BLaER1 (cell line): ENCODE results near the gene CCDC144A.
"Not testable (repeated sequence)": the region's sequence is repeated elsewhere in the genome, so short reads cannot be mapped to it uniquely, and the experiment has no call there.

Experiments used
- H3K27ac ChIP-seq: shearing (Covaris generic); formaldehyde crosslinking; 2 replicates; pipeline ENCODE4 v1.8.1; 2022
- H3K27me3 ChIP-seq: shearing (Covaris generic); formaldehyde crosslinking; 2 replicates; pipeline ENCODE4 v1.8.1; 2022
- H3K36me3 ChIP-seq: shearing (Covaris generic); formaldehyde crosslinking; 2 replicates; pipeline ENCODE4 v1.8.1; 2022
- H3K4me1 ChIP-seq: shearing (Covaris generic); formaldehyde crosslinking; 2 replicates; pipeline ENCODE4 v1.8.1; 2022
- H3K4me2 ChIP-seq: shearing (Covaris generic); formaldehyde crosslinking; 2 replicates; pipeline ENCODE4 v1.8.1; 2022
- H3K4me3 ChIP-seq: shearing (Covaris generic); formaldehyde crosslinking; 2 replicates; pipeline ENCODE4 v1.8.1; 2022
- H3K9ac ChIP-seq: shearing (Covaris generic); formaldehyde crosslinking; 2 replicates; pipeline ENCODE4 v1.8.1; 2022
- H3K9me3 ChIP-seq: shearing (Covaris generic); formaldehyde crosslinking; 2 replicates; pipeline ENCODE4 v1.8.1; 2022
- H4K20me1 ChIP-seq: shearing (Covaris generic); formaldehyde crosslinking; 2 replicates; pipeline ENCODE4 v1.8.1; 2022
- Cebpa-rat ChIP-seq: shearing (Covaris generic); IDR thresholded peaks from 2 replicates; pipeline ENCODE4 v1.8.1; 2022

The CCDC144A gene

GRCh38 chr17:16676676-16677268 is 13.3 kb upstream of the CCDC144A start:
- H3K9me3 ChIP-seq: no peaks in the 10 kb centered on the region
- no peaks in the 10 kb centered on the region for H3K36me3 ChIP-seq
- H3K27me3 ChIP-seq: no peaks in the 10 kb centered on the region
- TF ChIP-seq Cebpa-rat: no peak
- no peak overlapping the region for H3K4me3 ChIP-seq
- no peaks in the 10 kb centered on the region for H3K4me1 ChIP-seq
- no peak overlapping the region for H3K9ac ChIP-seq
- H3K4me2 ChIP-seq: no peak overlapping the region
- H4K20me1 ChIP-seq: no peaks in the 10 kb centered on the region
- no peak overlapping the region for H3K27ac ChIP-seq

- H3K4me2 ChIP-seq: peak overlapping the region; percentile 55
- H3K4me1 ChIP-seq: not testable (repeated sequence)
Observed at GRCh38 chr17:16683290-16684138, 6.5 kb upstream of the CCDC144A start.

GRCh38 chr17:16686019-16686418 is 4.0 kb upstream of the CCDC144A start:
- Histone ChIP-seq H3K27me3 (peaks cover 16% of the 10 kb centered on the region), H3K9me3 (peaks cover 14% of the 10 kb centered on the region; the same call in 1 of the 2 replicates)
- not testable (repeated sequence) for H3K4me2 ChIP-seq, H3K9ac ChIP-seq, H3K4me3 ChIP-seq, H3K27ac ChIP-seq, H3K4me1 ChIP-seq, H4K20me1 ChIP-seq, H3K36me3 ChIP-seq

More at GRCh38 chr17:16683290-16684138, 6.5 kb upstream of the CCDC144A start:
- H3K36me3 ChIP-seq, H4K20me1 ChIP-seq, H3K9me3 ChIP-seq, H3K27ac ChIP-seq, H3K4me3 ChIP-seq, H3K9ac ChIP-seq: not testable (repeated sequence)
- peaks cover 16% of the 10 kb centered on the region for H3K27me3 ChIP-seq

DNA sequence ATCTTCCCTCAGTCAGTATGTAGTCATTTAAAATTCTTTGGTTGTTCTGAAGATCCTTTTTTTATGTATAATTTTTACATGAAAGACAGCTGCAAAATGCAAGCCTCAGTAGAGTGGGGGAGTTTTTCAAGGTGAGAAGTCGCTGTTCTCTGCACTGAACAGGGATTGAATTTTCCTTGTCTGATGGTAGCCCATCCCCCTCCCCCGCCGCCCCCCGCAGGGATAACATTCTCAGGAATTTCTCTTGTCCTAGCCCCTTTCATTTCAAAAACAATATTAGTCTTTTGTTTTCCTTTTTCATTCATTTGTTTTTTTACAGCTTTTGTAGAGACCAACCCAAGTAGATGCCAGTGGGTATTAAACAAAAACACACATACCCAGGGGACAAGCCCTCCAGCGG is 2.9 kb upstream of the CCDC144A start:
- not testable (repeated sequence) for H3K9ac ChIP-seq, H3K36me3 ChIP-seq, H3K4me2 ChIP-seq, H3K27ac ChIP-seq, H3K4me3 ChIP-seq, H3K4me1 ChIP-seq, H4K20me1 ChIP-seq
- peaks cover 16% of the 10 kb centered on the region for H3K27me3 ChIP-seq
- peaks cover 14% of the 10 kb centered on the region; the same call in 1 of the 2 replicates for H3K9me3 ChIP-seq

- not testable (repeated sequence) for H3K4me2 ChIP-seq, H3K9ac ChIP-seq, H3K27me3 ChIP-seq, H3K36me3 ChIP-seq, H4K20me1 ChIP-seq, H3K27ac ChIP-seq, H3K4me1 ChIP-seq, H3K4me3 ChIP-seq
- peaks cover 14% of the 10 kb centered on the region; the same call in 1 of the 2 replicates for H3K9me3 ChIP-seq
Observed at GRCh38 chr17:16690447-16690846, 406 bp downstream of the CCDC144A start.

DNA sequence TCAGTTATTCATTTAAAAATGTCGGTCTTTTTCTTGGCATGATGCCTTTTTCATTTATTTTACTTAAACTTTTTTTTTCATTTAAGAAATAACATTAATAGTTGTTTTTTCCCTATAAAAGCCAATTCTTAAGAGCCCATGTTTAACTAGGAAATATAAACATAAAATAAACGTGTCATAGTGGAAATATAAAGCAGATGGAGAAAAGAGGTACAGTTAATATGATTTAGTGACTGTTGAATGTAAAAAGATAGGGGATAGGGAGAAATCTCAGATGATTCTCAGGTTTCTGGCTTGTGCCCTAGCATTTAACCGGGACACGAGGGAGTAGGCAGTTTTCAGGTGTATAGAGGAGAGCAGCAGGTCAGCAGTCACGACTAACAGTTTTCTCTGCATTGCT is 7.6 kb downstream of the CCDC144A start:
- H4K20me1 ChIP-seq, H3K36me3 ChIP-seq, H3K9ac ChIP-seq, H3K27ac ChIP-seq, H3K4me3 ChIP-seq, H3K9me3 ChIP-seq, H3K4me2 ChIP-seq, H3K27me3 ChIP-seq: not testable (repeated sequence)
- H3K4me1 ChIP-seq: 0 out of 2 replicates have a peak, but pooled peaks cover 13% of the 10 kb centered on the region

GRCh38 chr17:16745492-16746203 is 55.6 kb downstream of the CCDC144A start:
- H3K27me3 ChIP-seq: peaks cover 22% of the 10 kb centered on the region
- not testable (repeated sequence) for H3K9ac ChIP-seq, H3K27ac ChIP-seq, H3K9me3 ChIP-seq, H3K4me1 ChIP-seq, H4K20me1 ChIP-seq, H3K4me3 ChIP-seq, H3K36me3 ChIP-seq, H3K4me2 ChIP-seq

DNA sequence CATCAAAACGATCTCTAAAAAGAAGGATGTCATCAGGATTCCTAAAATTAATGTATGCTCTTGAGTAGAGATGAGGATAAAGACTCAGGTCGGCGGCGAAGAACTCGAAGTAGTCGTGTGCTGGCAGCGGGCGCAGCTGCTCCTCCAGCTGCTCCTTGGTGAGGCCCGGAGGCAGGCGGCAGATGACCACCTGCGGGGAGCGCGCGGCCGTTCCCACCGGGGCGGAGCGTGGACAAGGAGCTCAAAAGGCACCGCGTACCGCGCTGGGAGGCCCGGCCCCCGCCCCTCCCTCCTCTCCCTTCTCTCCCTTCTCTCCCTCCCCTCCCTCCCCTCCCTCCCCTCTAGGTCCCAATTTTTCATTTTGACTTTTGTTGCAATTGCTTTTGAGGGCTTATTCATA is 56.5 kb downstream of the CCDC144A start:
- not testable (repeated sequence) for H3K27ac ChIP-seq, H3K9me3 ChIP-seq, H3K4me3 ChIP-seq, H3K36me3 ChIP-seq, H4K20me1 ChIP-seq, H3K4me1 ChIP-seq, H3K9ac ChIP-seq, H3K4me2 ChIP-seq
- H3K27me3 ChIP-seq: peaks cover 22% of the 10 kb centered on the region

DNA sequence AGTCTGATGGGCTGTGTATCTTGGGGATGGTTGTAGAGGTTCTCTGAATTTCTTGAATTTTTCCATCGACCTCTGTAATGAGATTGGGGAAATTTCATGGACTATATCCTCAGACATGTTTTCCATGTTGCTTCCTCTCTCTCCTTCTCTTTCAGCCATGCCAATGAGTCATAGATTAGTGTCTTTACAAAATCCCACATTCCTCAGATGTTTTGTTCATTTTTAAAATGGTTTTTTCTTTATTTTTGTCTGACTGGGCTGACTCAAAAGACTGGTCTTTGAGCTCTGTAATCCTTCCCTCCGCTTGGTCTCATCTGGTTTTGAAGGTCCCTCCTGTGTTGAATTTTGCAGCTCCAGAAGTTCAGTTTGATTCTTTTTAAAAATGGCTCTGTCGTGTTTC is 60.5 kb downstream of the CCDC144A start:
- peaks cover 15% of the 10 kb centered on the region for H3K4me1 ChIP-seq
- H3K36me3 ChIP-seq, H3K9ac ChIP-seq, H4K20me1 ChIP-seq, H3K9me3 ChIP-seq, H3K4me2 ChIP-seq, H3K27ac ChIP-seq, H3K4me3 ChIP-seq: not testable (repeated sequence)
- H3K27me3 ChIP-seq: peaks cover 19% of the 10 kb centered on the region

- not testable (repeated sequence) for H3K4me3 ChIP-seq, H3K9ac ChIP-seq, H4K20me1 ChIP-seq, H3K36me3 ChIP-seq, H3K27ac ChIP-seq, H3K9me3 ChIP-seq
- Histone ChIP-seq H3K4me1 (peaks cover 15% of the 10 kb centered on the region), H3K4me2 (peak overlapping the region; percentile 45), H3K27me3 (peaks cover 11% of the 10 kb centered on the region)
Observed at GRCh38 chr17:16751224-16751923, 61.3 kb downstream of the CCDC144A start.

DNA sequence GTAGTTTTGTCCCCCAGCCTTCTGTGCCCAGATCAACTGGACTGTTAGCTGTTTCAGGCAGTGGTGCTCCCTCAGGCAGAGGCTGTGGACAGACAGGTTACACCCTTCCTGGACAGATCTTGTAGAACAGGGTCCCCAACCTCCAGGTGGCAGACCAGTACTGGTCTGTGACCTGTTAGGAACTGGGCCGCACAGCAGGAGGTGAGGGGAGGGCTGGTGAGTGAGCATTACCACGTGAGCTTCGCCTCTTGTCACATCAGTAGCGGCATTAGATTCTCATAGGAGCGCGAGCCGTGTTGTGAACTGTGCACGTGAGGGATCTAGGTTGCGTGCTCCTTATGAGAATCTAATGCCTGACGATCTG is 61.9 kb downstream of the CCDC144A start:
- H4K20me1 ChIP-seq, H3K4me3 ChIP-seq, H3K27ac ChIP-seq, H3K9me3 ChIP-seq, H3K9ac ChIP-seq, H3K36me3 ChIP-seq, H3K27me3 ChIP-seq: not testable (repeated sequence)
- peak overlapping the region; percentile 45 for H3K4me2 ChIP-seq
- H3K4me1 ChIP-seq: peaks cover 15% of the 10 kb centered on the region

GRCh38 chr17:16757520-16757919 is 67.5 kb downstream of the CCDC144A start:
- not testable (repeated sequence) for H3K27ac ChIP-seq, H3K9me3 ChIP-seq, H4K20me1 ChIP-seq, H3K9ac ChIP-seq, H3K4me2 ChIP-seq, H3K36me3 ChIP-seq, H3K4me1 ChIP-seq, H3K4me3 ChIP-seq, H3K27me3 ChIP-seq

GRCh38 chr17:16758177-16758576 is 68.1 kb downstream of the CCDC144A start:
- not testable (repeated sequence) for H3K4me3 ChIP-seq, H3K27ac ChIP-seq, H3K27me3 ChIP-seq, H3K4me2 ChIP-seq, H3K4me1 ChIP-seq, H3K9me3 ChIP-seq, H4K20me1 ChIP-seq, H3K36me3 ChIP-seq, H3K9ac ChIP-seq
